ENCODE data around the gene NTF4. TPM values are rescaled to one million over a fixed set of nuclear protein-coding genes. Genes with fewer than 3 reads are reported as not detected.
A peak's percentile ranks its signal among the peaks of the same experiment; 100 is the strongest.

Gene NTF4
- total and polyA plus RNA-seq, 2 experiments from 2014 or later, result 0.94 to 2.7 TPM

DNA sequence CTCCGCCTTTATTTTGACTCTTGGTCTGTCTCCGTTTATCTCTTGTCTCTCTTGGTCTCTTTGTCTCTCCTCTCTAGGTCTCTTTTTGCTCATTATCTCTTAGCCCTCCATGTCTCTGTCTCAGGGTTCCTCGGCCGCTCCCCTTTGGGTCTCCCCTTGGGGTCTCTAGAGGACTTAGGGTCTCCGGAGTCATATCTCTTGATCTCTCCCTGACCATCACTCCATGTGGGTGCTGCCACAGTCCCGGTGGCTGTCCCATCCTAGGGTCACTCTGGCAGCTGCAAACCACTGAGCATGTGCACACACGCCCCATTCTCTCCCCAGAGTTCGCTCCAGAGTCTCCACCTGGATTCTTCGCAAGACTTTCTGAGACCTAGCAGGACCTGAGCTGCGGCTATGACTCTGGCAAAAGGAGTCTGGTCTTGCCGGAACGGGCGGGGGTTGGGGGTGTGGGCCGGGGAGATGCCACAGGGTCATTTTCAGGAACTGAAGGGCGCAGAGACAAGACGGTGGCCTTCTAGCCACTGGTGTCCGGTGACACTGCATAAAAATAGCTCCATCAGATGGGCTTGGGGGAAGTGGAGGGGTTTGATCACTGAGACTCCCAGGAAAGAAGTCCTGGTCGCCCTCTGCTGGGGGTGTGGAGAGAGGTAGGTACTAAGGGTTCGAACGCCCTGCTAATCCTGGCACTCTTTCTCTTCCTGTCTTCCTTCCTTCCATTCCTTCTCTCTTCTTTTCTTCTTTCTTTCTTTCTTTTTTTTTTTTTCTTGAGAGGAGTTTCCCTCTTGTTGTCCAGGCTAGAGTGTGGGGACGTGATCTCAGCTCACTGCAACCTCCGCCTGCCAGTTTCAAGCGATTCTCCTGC, 9.1 kb upstream of the NTF4 start:
- 0 out of 2 replicates have a peak, but pooled peaks cover 5% of the 10 kb centered on the region for H3K9me2 ChIP-seq (ENCODE audit: insufficient read depth)
- peaks cover 13% of the 10 kb centered on the region; the same call in 2 of the 3 replicates for H3K4me1 Mint-ChIP-seq
- no peak overlapping the region for H3K4me2 ChIP-seq
- peaks cover 56% of the 10 kb centered on the region for H3K27me3 Mint-ChIP-seq (ENCODE audit: insufficient read depth, low read depth, poor library complexity)
- peak; percentile 67 for DNase-seq (ENCODE audit: low spot score)
- no peak overlapping the region for H2AFZ ChIP-seq
- H3K27me3 ChIP-seq (ENCODE audit: insufficient read depth), result peaks cover 57% of the 10 kb centered on the region
- no peaks in the 10 kb centered on the region for H3F3A ChIP-seq (replicated peaks; ENCODE audit: low read depth)
- H4K20me1 ChIP-seq (replicated peaks; ENCODE audit: insufficient read depth), result no peaks in the 10 kb centered on the region; the same call in 1 of the 2 replicates
- peak overlapping the region; percentile 69 for H3K4me3 Mint-ChIP-seq
- no peaks in the 10 kb centered on the region for H3K79me2 ChIP-seq (replicated peaks; ENCODE audit: insufficient read depth)
- peaks cover 7% of the 10 kb centered on the region for H3K4me1 ChIP-seq (ENCODE audit: insufficient read depth)
- peak; percentile 52 for ATAC-seq
- H3K36me3 Mint-ChIP-seq (ENCODE audit: low read depth), result peaks cover 7% of the 10 kb centered on the region; the same call in 2 of the 3 replicates
- H3K36me3 ChIP-seq (ENCODE audit: insufficient read depth), result no peaks in the 10 kb centered on the region
- H3K9me3 Mint-ChIP-seq, result peaks cover 22% of the 10 kb centered on the region
- H3K27ac ChIP-seq (ENCODE audit: low read depth), result no peak overlapping the region
- TF ChIP-seq, protein P1, sequence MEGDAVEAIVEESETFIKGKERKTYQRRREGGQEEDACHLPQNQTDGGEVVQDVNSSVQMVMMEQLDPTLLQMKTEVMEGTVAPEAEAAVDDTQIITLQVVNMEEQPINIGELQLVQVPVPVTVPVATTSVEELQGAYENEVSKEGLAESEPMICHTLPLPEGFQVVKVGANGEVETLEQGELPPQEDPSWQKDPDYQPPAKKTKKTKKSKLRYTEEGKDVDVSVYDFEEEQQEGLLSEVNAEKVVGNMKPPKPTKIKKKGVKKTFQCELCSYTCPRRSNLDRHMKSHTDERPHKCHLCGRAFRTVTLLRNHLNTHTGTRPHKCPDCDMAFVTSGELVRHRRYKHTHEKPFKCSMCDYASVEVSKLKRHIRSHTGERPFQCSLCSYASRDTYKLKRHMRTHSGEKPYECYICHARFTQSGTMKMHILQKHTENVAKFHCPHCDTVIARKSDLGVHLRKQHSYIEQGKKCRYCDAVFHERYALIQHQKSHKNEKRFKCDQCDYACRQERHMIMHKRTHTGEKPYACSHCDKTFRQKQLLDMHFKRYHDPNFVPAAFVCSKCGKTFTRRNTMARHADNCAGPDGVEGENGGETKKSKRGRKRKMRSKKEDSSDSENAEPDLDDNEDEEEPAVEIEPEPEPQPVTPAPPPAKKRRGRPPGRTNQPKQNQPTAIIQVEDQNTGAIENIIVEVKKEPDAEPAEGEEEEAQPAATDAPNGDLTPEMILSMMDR (conservative IDR thresholded peaks at IDR 0.05; ENCODE audit: low read depth in 2 of 2), result peak; percentile 37 to 73
- no peak for TF ChIP-seq CREB1 (CRISPR knock-in tag; IDR thresholded peaks at IDR 0.05; ENCODE audit: low read depth)
- TF ChIP-seq EZH2phosphoT487 (IDR thresholded peaks at IDR 0.05; ENCODE audit: unreplicated experiment), result no peak
- no peak for TF ChIP-seq STAT1 (IDR thresholded peaks at IDR 0.05; ENCODE audit: unreplicated experiment)
- no peak overlapping the region for H3K4me3 ChIP-seq
- no peak overlapping the region for H3K27ac Mint-ChIP-seq

DNA sequence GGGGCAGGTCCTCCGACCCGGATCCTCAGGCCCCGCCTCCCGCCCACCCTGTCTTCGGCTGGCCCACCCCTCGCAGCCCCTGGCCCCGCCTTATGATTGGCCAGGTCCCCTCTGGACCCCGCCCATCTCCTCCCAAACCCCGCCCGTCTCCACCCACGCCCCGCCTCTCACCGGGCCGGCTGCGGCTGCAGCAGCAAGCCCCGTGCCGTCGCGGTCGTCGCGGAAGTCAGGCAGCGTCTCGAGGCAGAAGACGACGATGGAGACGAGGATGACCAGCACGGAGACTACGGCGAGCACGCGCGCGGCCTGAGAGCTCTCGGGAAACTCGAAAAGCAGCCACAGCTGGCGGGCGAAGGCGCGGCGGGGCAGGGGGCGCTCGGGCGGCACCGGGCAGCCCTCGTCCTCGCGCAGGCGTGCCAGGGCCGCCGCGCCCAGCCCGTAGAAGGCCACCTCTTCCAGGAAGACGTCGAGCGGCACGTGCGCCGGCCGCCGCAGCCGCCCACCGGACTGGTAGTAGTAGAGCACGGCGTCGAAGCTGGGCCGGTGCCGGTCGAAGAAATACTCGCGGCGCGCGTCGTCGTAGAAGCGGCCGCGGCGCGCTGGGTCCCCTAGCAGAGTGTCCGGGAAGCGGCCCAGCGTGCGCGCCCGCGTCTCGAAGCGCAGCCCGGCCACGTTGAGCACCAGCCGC, 7.4 kb upstream of the NTF4 start:
- Mint-ChIP-seq H3K4me3 (peak overlapping the region; percentile 66), H3K4me1 (peaks cover 19% of the 10 kb centered on the region), H3K27me3 (ENCODE audit: insufficient read depth, low read depth, poor library complexity) (peaks cover 69% of the 10 kb centered on the region), H3K36me3 (ENCODE audit: low read depth) (peaks cover 10% of the 10 kb centered on the region), H3K27ac (no peak overlapping the region), H3K9me3 (peaks cover 29% of the 10 kb centered on the region)
- Histone ChIP-seq H3F3A (replicated peaks; ENCODE audit: low read depth) (no peaks in the 10 kb centered on the region), H3K36me3 (ENCODE audit: insufficient read depth) (no peaks in the 10 kb centered on the region), H3K4me1 (ENCODE audit: insufficient read depth) (peaks cover 9% of the 10 kb centered on the region), H3K27me3 (ENCODE audit: insufficient read depth) (peaks cover 72% of the 10 kb centered on the region), H3K79me2 (replicated peaks; ENCODE audit: insufficient read depth) (no peaks in the 10 kb centered on the region), H3K27ac (ENCODE audit: low read depth) (no peak overlapping the region), H2AFZ (peak overlapping the region; percentile 81; the same call in 1 of the 2 replicates), H3K9me2 (ENCODE audit: insufficient read depth) (0 out of 2 replicates have a peak, but pooled peaks cover 6% of the 10 kb centered on the region), H3K4me3 (peak overlapping the region; percentile 38; the same call in 1 of the 2 replicates), H4K20me1 (replicated peaks; ENCODE audit: insufficient read depth) (no peaks in the 10 kb centered on the region; the same call in 1 of the 2 replicates), H3K4me2 (peak overlapping the region; percentile 57; the same call in 1 of the 2 replicates)
- TF ChIP-seq POLR2AphosphoS5 (IDR thresholded peaks at IDR 0.05; ENCODE audit: low read depth) (peak; percentile 65), EZH2 (IDR thresholded peaks at IDR 0.05; ENCODE audit: low read depth, unreplicated experiment) (no peak), CREB1 (CRISPR knock-in tag; IDR thresholded peaks at IDR 0.05; ENCODE audit: low read depth) (no peak)
- TF ChIP-seq, protein P2, sequence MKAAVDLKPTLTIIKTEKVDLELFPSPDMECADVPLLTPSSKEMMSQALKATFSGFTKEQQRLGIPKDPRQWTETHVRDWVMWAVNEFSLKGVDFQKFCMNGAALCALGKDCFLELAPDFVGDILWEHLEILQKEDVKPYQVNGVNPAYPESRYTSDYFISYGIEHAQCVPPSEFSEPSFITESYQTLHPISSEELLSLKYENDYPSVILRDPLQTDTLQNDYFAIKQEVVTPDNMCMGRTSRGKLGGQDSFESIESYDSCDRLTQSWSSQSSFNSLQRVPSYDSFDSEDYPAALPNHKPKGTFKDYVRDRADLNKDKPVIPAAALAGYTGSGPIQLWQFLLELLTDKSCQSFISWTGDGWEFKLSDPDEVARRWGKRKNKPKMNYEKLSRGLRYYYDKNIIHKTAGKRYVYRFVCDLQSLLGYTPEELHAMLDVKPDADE (IDR thresholded peaks at IDR 0.05), result no peak
- TF ChIP-seq, protein P1 (conservative IDR thresholded peaks at IDR 0.05; ENCODE audit: low read depth in 2 of 2), result no peak; a peak in 1 of 4 replicates
- DNase-seq (ENCODE audit: low spot score), result peak; percentile 91
- peak; percentile 78 for ATAC-seq
